ENCODE results near the gene RCC1. TPM values are rescaled to one million over a fixed set of nuclear protein-coding genes. Genes with fewer than 3 reads are reported as not detected.
"Not testable (repeated sequence)": the region's sequence is repeated elsewhere in the genome, so short reads cannot be mapped to it uniquely, and the experiment has no call there.

Gene RCC1
- total RNA-seq, 2 donors from 2014 or later: 10.1 to 23.4 TPM

DNA sequence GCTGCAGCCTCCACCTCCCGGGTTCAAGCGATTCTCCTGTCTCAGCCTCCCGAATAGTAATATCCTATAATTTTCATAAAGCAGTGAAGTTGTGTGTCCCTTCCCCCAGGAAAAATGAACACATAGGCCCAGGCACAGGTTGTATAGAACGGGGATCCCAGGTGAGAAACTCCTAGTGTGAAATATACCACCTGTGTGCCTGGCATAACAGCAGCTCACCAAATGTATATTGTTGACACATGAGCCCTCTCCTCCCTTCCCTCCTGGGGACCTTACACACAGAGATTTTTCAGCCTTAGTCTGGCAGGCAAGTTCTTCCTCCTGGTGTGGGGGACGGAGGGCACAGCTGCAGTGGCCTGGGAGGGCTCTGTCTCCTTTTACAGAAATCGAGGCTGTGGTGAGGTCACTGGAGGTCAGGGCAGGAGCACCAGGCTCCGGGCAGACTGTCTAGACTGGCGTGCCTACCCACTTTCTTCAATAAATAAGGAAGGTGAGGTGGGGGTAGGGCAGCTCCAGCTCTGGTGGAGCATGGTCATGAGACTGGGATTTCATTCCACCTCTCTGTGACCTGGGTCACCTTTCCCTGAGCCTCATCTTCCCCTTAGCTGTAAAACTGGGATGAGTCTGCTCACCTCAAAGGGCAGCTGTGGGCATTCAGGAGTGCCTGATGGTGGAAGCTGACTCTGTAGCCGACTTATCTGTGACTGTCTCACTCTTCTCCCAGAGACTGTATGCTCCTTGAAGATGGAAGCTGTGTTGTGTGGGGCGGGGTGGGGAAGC, 14.3 kb downstream of the RCC1 start:
- peak overlapping the region in 1 of 4 donors; percentile 36 for H3K27ac ChIP-seq
- peaks cover 27% of the 10 kb centered on the region for H3K4me1 ChIP-seq
- H3K4me3 ChIP-seq: no peak overlapping the region
- TF ChIP-seq, protein P1, sequence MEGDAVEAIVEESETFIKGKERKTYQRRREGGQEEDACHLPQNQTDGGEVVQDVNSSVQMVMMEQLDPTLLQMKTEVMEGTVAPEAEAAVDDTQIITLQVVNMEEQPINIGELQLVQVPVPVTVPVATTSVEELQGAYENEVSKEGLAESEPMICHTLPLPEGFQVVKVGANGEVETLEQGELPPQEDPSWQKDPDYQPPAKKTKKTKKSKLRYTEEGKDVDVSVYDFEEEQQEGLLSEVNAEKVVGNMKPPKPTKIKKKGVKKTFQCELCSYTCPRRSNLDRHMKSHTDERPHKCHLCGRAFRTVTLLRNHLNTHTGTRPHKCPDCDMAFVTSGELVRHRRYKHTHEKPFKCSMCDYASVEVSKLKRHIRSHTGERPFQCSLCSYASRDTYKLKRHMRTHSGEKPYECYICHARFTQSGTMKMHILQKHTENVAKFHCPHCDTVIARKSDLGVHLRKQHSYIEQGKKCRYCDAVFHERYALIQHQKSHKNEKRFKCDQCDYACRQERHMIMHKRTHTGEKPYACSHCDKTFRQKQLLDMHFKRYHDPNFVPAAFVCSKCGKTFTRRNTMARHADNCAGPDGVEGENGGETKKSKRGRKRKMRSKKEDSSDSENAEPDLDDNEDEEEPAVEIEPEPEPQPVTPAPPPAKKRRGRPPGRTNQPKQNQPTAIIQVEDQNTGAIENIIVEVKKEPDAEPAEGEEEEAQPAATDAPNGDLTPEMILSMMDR (IDR thresholded peaks at IDR 0.05): no peak
- no peak for TF ChIP-seq POLR2A (IDR thresholded peaks at IDR 0.05)
- intact Hi-C loops (cut with DNase I): loop anchor here (5.0 kb wide), 1 partner anchor 82 kb away; no protein-coding TSS in a partner anchor
- DNase-seq (peak in 3 of 4 donors; percentile 41 to 69 (median 67)), ATAC-seq (no peak)
- no peaks in the 10 kb centered on the region for H3K27me3 ChIP-seq
- WGBS, 2 donors: 33 to 52% methylated on average over 6 to 10 of the region's 10 CpGs
- no peaks in the 10 kb centered on the region for H3K9me3 ChIP-seq
- H3K36me3 ChIP-seq (replicated peaks in 1 of 2; ENCODE audit: insufficient read depth in 1 of 2, low read depth in 2 of 2): no peaks in the 10 kb centered on the region

DNA sequence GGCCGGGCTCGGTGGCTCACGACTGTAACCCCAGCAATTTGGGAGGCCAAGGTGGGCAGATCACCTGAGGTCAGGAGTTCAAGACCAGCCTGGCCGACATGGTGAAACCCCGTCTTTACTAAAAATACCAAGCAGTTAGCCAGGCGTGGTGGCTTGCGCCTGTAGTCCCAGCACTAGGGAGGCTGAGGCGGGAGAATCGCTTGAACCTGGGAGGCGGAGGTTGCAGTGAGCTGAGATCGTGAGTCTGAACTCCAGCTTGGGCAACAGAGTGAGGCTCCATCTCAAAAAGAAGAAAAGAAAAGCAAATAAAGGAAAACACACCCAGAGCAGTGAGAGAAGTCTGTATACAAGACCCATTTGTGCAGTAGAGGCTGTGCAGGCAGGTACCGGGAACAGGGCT, 15.0 kb downstream of the RCC1 start:
- H3K9me3 ChIP-seq; ATAC-seq; H3K27ac ChIP-seq; H3K27me3 ChIP-seq; H3K36me3 ChIP-seq (replicated peaks in 1 of 2; ENCODE audit: insufficient read depth in 1 of 2, low read depth in 2 of 2); intact Hi-C loops (cut with DNase I); DNase-seq; H3K4me3 ChIP-seq: not testable (repeated sequence)
- peaks cover 27% of the 10 kb centered on the region for H3K4me1 ChIP-seq
- 93 to 100% methylated on average over 9 to 12 of the region's 12 CpGs for WGBS, 2 donors

DNA sequence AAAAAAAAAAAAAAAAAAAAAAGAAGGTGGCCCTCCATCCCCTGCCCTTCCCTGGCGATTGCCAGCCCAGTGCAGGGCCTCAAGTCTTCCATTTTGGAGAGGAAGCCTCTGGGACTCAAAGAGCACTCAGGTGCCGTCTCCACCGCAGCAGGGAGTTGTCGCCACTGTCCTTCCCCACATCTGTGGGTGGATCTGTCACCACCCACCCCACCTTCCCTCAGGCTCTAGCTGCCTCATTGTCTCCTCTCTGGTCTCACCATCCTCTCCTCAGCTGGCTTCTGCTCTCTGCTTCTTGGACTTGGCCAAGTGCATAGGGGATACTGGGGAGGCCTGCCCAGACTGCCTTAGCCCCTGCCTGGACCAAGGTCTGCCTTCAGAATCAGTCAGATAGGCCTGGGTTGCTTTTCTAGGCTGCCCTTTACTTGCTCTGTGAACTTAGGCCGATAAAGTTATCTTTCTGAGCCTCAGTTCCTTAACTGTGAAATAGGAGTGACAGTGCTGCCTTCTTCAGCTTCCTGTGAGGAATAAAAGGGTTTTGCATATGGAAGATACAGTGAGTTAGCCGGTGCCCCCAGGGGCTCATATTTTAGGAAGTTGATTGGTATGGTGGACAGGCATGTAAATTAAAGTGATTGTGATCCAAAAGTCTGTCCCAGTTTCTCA, 15.8 kb downstream of the RCC1 start:
- H3K27ac ChIP-seq: no peak overlapping the region
- TF ChIP-seq, protein P1 (IDR thresholded peaks at IDR 0.05): no peak
- no peak for TF ChIP-seq POLR2A (IDR thresholded peaks at IDR 0.05)

DNA sequence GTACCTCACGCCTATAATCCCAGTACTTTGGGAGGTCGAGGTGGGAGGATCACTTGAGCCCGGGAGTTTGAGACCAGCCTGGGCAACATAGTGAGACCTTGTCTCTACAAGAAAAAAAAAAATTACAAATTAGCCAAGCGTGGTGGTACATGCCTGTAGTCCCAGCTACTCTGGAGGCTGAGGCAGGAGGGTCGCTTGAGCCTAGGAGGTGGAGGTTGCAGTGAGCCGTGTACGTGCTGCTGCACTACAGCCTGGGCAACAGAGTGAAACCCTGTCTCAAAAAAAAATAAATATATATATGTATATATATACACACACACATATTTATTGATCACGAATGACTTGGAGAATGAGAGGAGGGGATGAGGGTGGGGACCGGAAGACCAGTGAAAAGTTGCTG, 16.7 kb downstream of the RCC1 start:
- intact Hi-C loops (cut with DNase I): not testable (repeated sequence)

More for the DNA sequence above, 15.8 kb downstream of the RCC1 start:
- no peaks in the 10 kb centered on the region for H3K27me3 ChIP-seq
- ATAC-seq (no peak), DNase-seq (no peak)
- 82% methylated on average over 6 of the region's 6 CpGs for WGBS, 2 donors
- H3K4me1 ChIP-seq: peaks cover 27% of the 10 kb centered on the region
- H3K9me3 ChIP-seq: no peaks in the 10 kb centered on the region
- no peaks in the 10 kb centered on the region for H3K36me3 ChIP-seq (replicated peaks in 1 of 2; ENCODE audit: insufficient read depth in 1 of 2, low read depth in 2 of 2)
- intact Hi-C loops (cut with DNase I): no loop called here
- H3K4me3 ChIP-seq: no peak overlapping the region

DNA sequence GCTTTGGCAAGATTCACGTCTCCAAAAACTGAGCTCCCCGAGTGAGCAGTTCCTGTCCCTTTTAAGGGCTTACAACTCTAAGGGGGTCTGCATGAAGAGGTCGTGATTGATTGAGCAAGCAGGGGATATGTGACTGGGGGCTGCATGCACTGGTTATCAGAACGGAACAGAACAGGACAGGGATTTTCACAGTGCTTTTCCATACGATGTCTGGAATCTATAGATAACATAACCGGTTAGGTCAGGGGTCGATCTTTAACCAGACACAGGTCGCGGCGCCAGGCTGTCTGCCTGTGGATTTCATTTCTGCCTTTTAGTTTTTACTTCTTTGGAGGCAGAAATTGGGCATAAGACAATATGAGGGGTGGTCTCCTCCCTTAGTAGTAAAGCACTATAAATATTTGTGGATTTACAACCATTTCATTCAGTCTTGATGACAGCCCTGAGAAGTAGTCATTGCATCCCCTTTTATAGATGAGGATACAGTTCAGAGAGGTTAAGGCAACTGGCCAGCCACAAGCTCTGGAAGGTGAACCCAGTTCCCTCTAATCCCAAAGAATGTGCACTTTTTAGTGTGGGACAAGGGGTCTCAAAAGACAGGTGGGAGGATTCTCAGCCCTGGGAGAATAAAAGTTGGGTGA, 19.3 kb downstream of the RCC1 start:
- ATAC-seq; DNase-seq; H3K36me3 ChIP-seq (replicated peaks in 1 of 2; ENCODE audit: insufficient read depth in 1 of 2, low read depth in 2 of 2); intact Hi-C loops (cut with DNase I); H3K27ac ChIP-seq; H3K9me3 ChIP-seq; H3K4me3 ChIP-seq; H3K4me1 ChIP-seq; H3K27me3 ChIP-seq: not testable (repeated sequence)
- WGBS, 2 donors: 43 to 48% methylated on average over 10 of the region's 10 CpGs

More for the DNA sequence above, 16.7 kb downstream of the RCC1 start:
- 90 to 97% methylated on average over 9 of the region's 9 CpGs for WGBS, 2 donors
- peaks cover 25% of the 10 kb centered on the region for H3K4me1 ChIP-seq
- H3K36me3 ChIP-seq (replicated peaks in 1 of 2; ENCODE audit: insufficient read depth in 1 of 2, low read depth in 2 of 2); H3K4me3 ChIP-seq; H3K27me3 ChIP-seq; ATAC-seq; H3K27ac ChIP-seq; DNase-seq; H3K9me3 ChIP-seq: not testable (repeated sequence)

DNA sequence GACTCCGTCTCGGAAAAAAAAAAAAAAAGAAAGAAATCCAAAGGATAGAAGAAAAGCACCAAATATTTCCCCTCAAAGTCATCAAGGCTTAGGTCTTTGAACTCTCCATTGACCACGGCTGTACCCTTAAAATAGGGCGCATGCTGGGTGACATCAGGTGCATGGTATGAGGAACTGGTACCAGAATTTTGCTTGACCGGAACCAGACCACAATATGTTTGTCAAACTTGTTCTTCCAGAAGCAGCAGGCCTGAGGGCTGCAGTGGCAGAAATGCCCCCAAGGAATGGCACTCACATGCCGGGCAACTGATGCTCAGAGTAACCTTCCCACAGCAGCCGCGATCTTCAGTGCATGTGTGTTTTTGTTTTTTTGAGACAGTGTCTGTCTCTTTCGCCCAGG, 21.0 kb downstream of the RCC1 start:
- WGBS, 2 donors: 69 to 74% methylated on average over 7 to 9 of the region's 9 CpGs
- peak; percentile 83 for ATAC-seq
- intact Hi-C loops (cut with DNase I): no loop called here
- peak; percentile 29 to 64 (median 54) for DNase-seq
- TF ChIP-seq, protein P1 (IDR thresholded peaks at IDR 0.05): no peak
- peak in 2 of 3 donors; percentile 22 for TF ChIP-seq POLR2A (IDR thresholded peaks at IDR 0.05)
- H3K4me1 ChIP-seq: no peaks in the 10 kb centered on the region
- no peaks in the 10 kb centered on the region for H3K27me3 ChIP-seq
- H3K4me3 ChIP-seq: no peak overlapping the region
- peaks cover 0 to 3% of the 10 kb centered on the region in 2 donors for H3K36me3 ChIP-seq (replicated peaks in 1 of 2; ENCODE audit: insufficient read depth in 1 of 2, low read depth in 2 of 2)
- H3K27ac ChIP-seq: peak overlapping the region; percentile 50 to 69 (median 59)
- no peaks in the 10 kb centered on the region for H3K9me3 ChIP-seq
